Lower lobe of right lung (tissue), 2 donors: ENCODE measurements around the gene FARS2. TPM values are rescaled to one million over a fixed set of nuclear protein-coding genes. Genes with fewer than 3 reads are reported as not detected.

Experiments used
- ATAC-seq, 2 donors: fragments of 200-7000 bp; cut with Tn5 transposase; one replicate each; pipeline ENCODE4 v1.9.1; 2020 to 2022; ENCODE audit warnings: mild to moderate bottlenecking in 2 of 2, moderate library complexity in 2 of 2
- DNase-seq: peaks from one replicate; pipeline ENCODE4 v3.0.0-alpha.2; 2020
- H3K27ac ChIP-seq: fragments of 200-600 bp; one replicate; pipeline ENCODE4 v1.8.0; 2022
- H3K27me3 ChIP-seq: fragments of 200-600 bp; one replicate; pipeline ENCODE4 v1.8.0; 2022; ENCODE audit warnings: low read depth
- H3K36me3 ChIP-seq: fragments of 200-600 bp; one replicate; pipeline ENCODE4 v1.8.0; 2022; ENCODE audit warnings: mild to moderate bottlenecking
- H3K4me1 ChIP-seq: fragments of 200-600 bp; one replicate; pipeline ENCODE4 v1.8.0; 2022
- H3K4me3 ChIP-seq: fragments of 200-600 bp; one replicate; pipeline ENCODE4 v1.8.0; 2022; ENCODE audit warnings: mild to moderate bottlenecking
- H3K9me3 ChIP-seq: fragments of 200-600 bp; one replicate; pipeline ENCODE4 v1.8.0; 2022
- intact Hi-C: fragments of 100-400 bp; cut with DNase I; formaldehyde crosslinking; loops from one replicate; pipeline ENCODE4 v1.11.0; 2022
- total RNA-seq: library from RNA; stranded (reverse); fragmentation: NEBNext Ultra II Directional; extraction: Animal tissue kit (Norgen Biotek cat#: 25700); gene quantifications from one replicate; pipeline ENCODE4 v1.2.1, GENCODE V29; 2021
- TF ChIP-seq, protein P1 (sequence below): fragments of 200-600 bp; IDR thresholded peaks from one replicate; pipeline ENCODE4 v1.8.0; 2022; ENCODE audit warnings: antibody characterized with exemption, mild to moderate bottlenecking
- donor health status: DM: no; HTN: yes; CAD: no; lungs with severe emphysema.

The FARS2 gene
- total RNA-seq, 1 donor from 2014 or later: 17.0 TPM

GRCh38 chr6:5710516-5710915 is 449.2 kb downstream of the FARS2 start:
- H3K36me3 ChIP-seq: no peaks in the 10 kb centered on the region
- DNase-seq (no peak), ATAC-seq (no peak)
- H3K27me3 ChIP-seq: no peaks in the 10 kb centered on the region
- no peaks in the 10 kb centered on the region for H3K4me1 ChIP-seq
- intact Hi-C loops: no loop called here
- no peaks in the 10 kb centered on the region for H3K9me3 ChIP-seq
- no peak overlapping the region for H3K27ac ChIP-seq
- TF ChIP-seq, protein P1, sequence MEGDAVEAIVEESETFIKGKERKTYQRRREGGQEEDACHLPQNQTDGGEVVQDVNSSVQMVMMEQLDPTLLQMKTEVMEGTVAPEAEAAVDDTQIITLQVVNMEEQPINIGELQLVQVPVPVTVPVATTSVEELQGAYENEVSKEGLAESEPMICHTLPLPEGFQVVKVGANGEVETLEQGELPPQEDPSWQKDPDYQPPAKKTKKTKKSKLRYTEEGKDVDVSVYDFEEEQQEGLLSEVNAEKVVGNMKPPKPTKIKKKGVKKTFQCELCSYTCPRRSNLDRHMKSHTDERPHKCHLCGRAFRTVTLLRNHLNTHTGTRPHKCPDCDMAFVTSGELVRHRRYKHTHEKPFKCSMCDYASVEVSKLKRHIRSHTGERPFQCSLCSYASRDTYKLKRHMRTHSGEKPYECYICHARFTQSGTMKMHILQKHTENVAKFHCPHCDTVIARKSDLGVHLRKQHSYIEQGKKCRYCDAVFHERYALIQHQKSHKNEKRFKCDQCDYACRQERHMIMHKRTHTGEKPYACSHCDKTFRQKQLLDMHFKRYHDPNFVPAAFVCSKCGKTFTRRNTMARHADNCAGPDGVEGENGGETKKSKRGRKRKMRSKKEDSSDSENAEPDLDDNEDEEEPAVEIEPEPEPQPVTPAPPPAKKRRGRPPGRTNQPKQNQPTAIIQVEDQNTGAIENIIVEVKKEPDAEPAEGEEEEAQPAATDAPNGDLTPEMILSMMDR: no peak
- H3K4me3 ChIP-seq: no peak overlapping the region

DNA sequence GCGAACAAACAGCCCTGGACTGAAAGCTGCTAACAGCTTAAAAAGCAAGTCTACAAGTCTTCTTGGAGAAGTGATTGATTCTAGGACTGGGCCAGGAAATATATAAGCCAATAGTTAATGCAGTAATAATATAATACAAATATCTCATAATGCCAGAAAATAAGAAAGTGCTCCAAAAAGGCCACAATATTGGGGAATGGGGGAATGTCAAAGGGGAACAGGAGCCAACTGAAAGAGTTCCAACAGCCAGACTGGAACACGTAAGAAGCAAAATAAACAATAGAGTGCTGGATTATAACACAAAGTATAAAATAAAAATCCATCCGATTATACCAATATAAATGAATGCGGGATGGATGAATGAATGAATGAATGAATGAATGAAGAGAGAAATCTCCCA is 449.6 kb downstream of the FARS2 start:
- intact Hi-C loops: no loop called here
- TF ChIP-seq, protein P1: no peak
- ATAC-seq (no peak), DNase-seq (no peak)
- Histone ChIP-seq H3K4me1 (no peaks in the 10 kb centered on the region), H3K27me3 (no peaks in the 10 kb centered on the region), H3K9me3 (no peaks in the 10 kb centered on the region), H3K4me3 (no peak overlapping the region), H3K27ac (no peak overlapping the region), H3K36me3 (no peaks in the 10 kb centered on the region)

GRCh38 chr6:5712349-5713215 is 451.3 kb downstream of the FARS2 start:
- TF ChIP-seq, protein P1: no peak
- Histone ChIP-seq H3K27ac (no peak overlapping the region), H3K4me3 (no peak overlapping the region), H3K27me3 (no peaks in the 10 kb centered on the region), H3K4me1 (no peaks in the 10 kb centered on the region), H3K9me3 (no peaks in the 10 kb centered on the region), H3K36me3 (no peaks in the 10 kb centered on the region)
- no peak for ATAC-seq
- intact Hi-C loops: no loop called here
- DNase-seq: no peak

GRCh38 chr6:5713519-5713918 is 452.2 kb downstream of the FARS2 start:
- H3K27ac ChIP-seq: no peak overlapping the region
- intact Hi-C loops: no loop called here
- H3K36me3 ChIP-seq: no peaks in the 10 kb centered on the region
- TF ChIP-seq, protein P1: no peak
- H3K27me3 ChIP-seq: no peaks in the 10 kb centered on the region
- no peaks in the 10 kb centered on the region for H3K9me3 ChIP-seq
- no peak overlapping the region for H3K4me3 ChIP-seq
- H3K4me1 ChIP-seq: no peaks in the 10 kb centered on the region
- DNase-seq (no peak), ATAC-seq (no peak)

DNA sequence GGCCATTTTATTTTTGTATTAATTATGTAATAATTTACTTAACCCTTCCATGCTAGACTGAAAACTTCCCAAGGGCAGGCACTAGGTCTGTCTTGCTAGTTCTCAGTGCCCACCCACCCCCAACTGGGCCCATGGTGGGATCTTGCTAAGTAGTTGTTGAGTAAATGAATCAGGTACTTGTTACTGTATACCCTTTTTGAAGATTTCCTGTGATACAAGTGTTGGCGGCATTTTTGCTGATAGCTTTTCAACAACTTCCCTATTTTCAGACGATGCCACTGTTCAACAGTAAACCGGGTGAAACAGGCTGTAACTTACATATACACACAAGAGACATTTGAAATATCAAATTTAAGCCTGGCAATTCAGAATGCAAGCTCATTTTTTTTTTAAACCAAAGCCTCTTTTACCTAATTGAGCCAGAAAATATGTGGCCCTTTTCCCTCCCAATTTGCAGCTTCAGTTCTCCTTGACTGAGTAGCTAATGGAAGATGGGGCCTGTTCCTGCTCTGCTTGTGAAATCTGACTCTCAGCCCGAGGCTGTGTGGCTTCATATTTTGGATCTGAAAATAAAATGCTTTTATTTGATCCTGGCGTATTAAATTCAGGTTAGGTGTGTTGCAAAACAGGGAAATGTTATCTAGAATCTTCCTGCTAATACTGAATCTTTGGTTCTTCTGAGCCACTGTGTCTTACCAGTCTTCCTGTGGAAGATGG is 457.1 kb downstream of the FARS2 start:
- DNase-seq (no peak), ATAC-seq (no peak)
- TF ChIP-seq, protein P1: no peak
- Histone ChIP-seq H3K36me3 (no peaks in the 10 kb centered on the region), H3K9me3 (no peaks in the 10 kb centered on the region), H3K4me3 (no peak overlapping the region), H3K27ac (no peak overlapping the region), H3K27me3 (no peaks in the 10 kb centered on the region), H3K4me1 (no peaks in the 10 kb centered on the region)
- intact Hi-C loops: no loop called here
